ENCODE measurements around the gene LRCH4.

- TF ChIP-seq POLR2A (IDR thresholded peaks at IDR 0.05) (no peak), CTCF (IDR thresholded peaks at IDR 0.05) (no peak)
Measured at GRCh38 chr7:100600730-100601038, 14.8 kb upstream of the LRCH4 start.

All from lower leg skin (tissue), 3 donors.